Lung (tissue), 12 donors: ENCODE measurements around the gene PTTG2. TPM values are rescaled to one million over a fixed set of nuclear protein-coding genes. Genes with fewer than 3 reads are reported as not detected.
A peak's percentile ranks its signal among the peaks of the same experiment; 100 is the strongest.

Experiments used
- ATAC-seq: fragments of 200-7000 bp; cut with Tn5 transposase; one replicate; pipeline ENCODE4 v1.9.1; 2020; ENCODE audit warnings: moderate number of reproducible peaks; ENCODE audit not compliant: insufficient read depth, low FRiP score
- DNase-seq, 3 donors: peaks; one replicate each; pipeline ENCODE4 v3.0.0-alpha.2; 2013 to 2017
- H3K27ac ChIP-seq, 2 donors: one replicate each; pipeline ENCODE4 v1.5.1; 2013; ENCODE audit warnings: mild to moderate bottlenecking in 2 of 2, moderate library complexity in 2 of 2, control low read depth in 1 of 2, inconsistent platforms in 1 of 2, low read depth in 1 of 2, low read length in 1 of 2
- H3K27me3 ChIP-seq, 3 donors: one replicate each; pipeline ENCODE4 v1.5.1; 2013; ENCODE audit warnings: low read length in 2 of 3; ENCODE audit not compliant: control insufficient read depth in 3 of 3, insufficient read depth in 3 of 3
- H3K36me3 ChIP-seq, 4 donors: one replicate each; pipeline ENCODE4 v1.5.1; 2013; ENCODE audit warnings: low read length in 4 of 4, mild to moderate bottlenecking in 1 of 4, moderate library complexity in 1 of 4; ENCODE audit not compliant: control insufficient read depth in 4 of 4, insufficient read depth in 4 of 4
- H3K4me1 ChIP-seq, 5 donors: one replicate each; pipeline ENCODE4 v1.5.1; 2013; ENCODE audit warnings: low read length in 5 of 5, mild to moderate bottlenecking in 2 of 5, moderate library complexity in 1 of 5; ENCODE audit not compliant: control insufficient read depth in 5 of 5, insufficient read depth in 5 of 5
- H3K4me3 ChIP-seq: one replicate; pipeline ENCODE4 v1.5.1; 2013; ENCODE audit warnings: mild to moderate bottlenecking, control low read depth, moderate library complexity
- H3K9ac ChIP-seq, 2 donors: one replicate each; pipeline ENCODE4 v1.5.1; 2013; ENCODE audit warnings: low read length in 2 of 2, control low read depth in 1 of 2; ENCODE audit not compliant: insufficient read depth in 1 of 2
- H3K9me3 ChIP-seq, 4 donors: one replicate each; pipeline ENCODE4 v1.5.1; 2013; ENCODE audit warnings: low read length in 3 of 4, mild to moderate bottlenecking in 1 of 4, moderate library complexity in 1 of 4; ENCODE audit not compliant: control insufficient read depth in 4 of 4, insufficient read depth in 3 of 4
- CTCF ChIP-seq: IDR thresholded peaks from 2 replicates; pipeline ENCODE4 v1.5.1; 2012; ENCODE audit warnings: mild to moderate bottlenecking; ENCODE audit errors: control extremely low read depth, extremely low read depth
- WGBS, 2 donors: extraction: QIAGEN DNeasy Blood & Tissue Kit; methylation state at CpG; one replicate each; pipeline ENCODE4 v1.1.7; 2013; 5-methylcytosine and 5-hydroxymethylcytosine counted together
- polyA plus RNA-seq, 2 donors: library from polyadenylated mRNA; stranded (reverse); fragments of 200-250 nt; gene quantifications; one replicate each; pipeline ENCODE4 v1.2.1, GENCODE V29; 2013
- total RNA-seq, 2 donors: library from RNA; depleted of rRNA in 1 of 2; stranded (reverse); fragments of >200 nt in 1 of 2; gene quantifications; one replicate each; pipeline ENCODE4 v1.2.1, GENCODE V29; 2014 to 2021
- donor health status: control.
- donor health status: control.
- donor health status: Bipolar disorder and iron deficiency.
- donor health status: healthy.
- donor health status: DM: yes; HTN: yes; CAD: no.

PTTG2 gene
- total and polyA plus RNA-seq, 4 donors, result 0.11 to 0.52 TPM; not detected in 2

GRCh38 chr4:37976507-37976906 lies 16.3 kb downstream of the PTTG2 start:
- Histone ChIP-seq H3K27me3 (no peaks in the 10 kb centered on the region), H3K4me3 (no peak overlapping the region), H3K4me1 (peaks cover 0 to 11% (median 4%) of the 10 kb centered on the region in 5 donors), H3K9me3 (no peaks in the 10 kb centered on the region), H3K36me3 (no peaks in the 10 kb centered on the region), H3K9ac (peak overlapping the region in 1 of 2 donors; percentile 65), H3K27ac (peak overlapping the region in 1 of 2 donors; percentile 93)
- no peak for TF ChIP-seq CTCF
- WGBS, 2 donors, result 37 to 46% methylated on average over 3 of the region's 3 CpGs
- DNase-seq (peak in 1 of 3 donors; percentile 22), ATAC-seq (no peak)

GRCh38 chr4:37976991-37977470 lies 16.8 kb downstream of the PTTG2 start:
- peak overlapping the region in 1 of 2 donors; percentile 65 for H3K9ac ChIP-seq
- H3K4me3 ChIP-seq, result peak overlapping the region; percentile 74
- peaks cover 0 to 11% (median 9%) of the 10 kb centered on the region in 5 donors for H3K4me1 ChIP-seq
- H3K27ac ChIP-seq, result peak overlapping the region; percentile 96 to 98
- no peaks in the 10 kb centered on the region for H3K36me3 ChIP-seq
- no peak for TF ChIP-seq CTCF
- peak; percentile 87 for ATAC-seq
- no peaks in the 10 kb centered on the region for H3K27me3 ChIP-seq
- H3K9me3 ChIP-seq, result no peaks in the 10 kb centered on the region
- WGBS, 2 donors, result 2 to 3% methylated on average over 14 to 49 of the region's 50 CpGs
- peak; percentile 89 to 93 (median 90) for DNase-seq

GRCh38 chr4:37977471-37978247 lies 17.5 kb downstream of the PTTG2 start:
- WGBS, 2 donors, result 0 to 1% methylated on average over 48 to 74 of the region's 74 CpGs
- TF ChIP-seq CTCF, result peak; percentile 67
- H3K4me1 ChIP-seq, result peaks cover under 1 to 13% (median 11%) of the 10 kb centered on the region in 5 donors
- no peaks in the 10 kb centered on the region for H3K36me3 ChIP-seq
- DNase-seq, result peak; percentile 76 to 81 (median 81)
- H3K27ac ChIP-seq, result peak overlapping the region; percentile 96 to 98
- ATAC-seq, result peak; percentile 81
- H3K9ac ChIP-seq, result peak overlapping the region in 1 of 2 donors; percentile 83
- no peaks in the 10 kb centered on the region for H3K9me3 ChIP-seq
- H3K4me3 ChIP-seq, result peak overlapping the region; percentile 74
- no peaks in the 10 kb centered on the region for H3K27me3 ChIP-seq
